Activated CD8-positive, alpha-beta memory T cell treated with anti-CD3 and anti-CD28 coated beads for 24 hours (primary cell): Measurements from ENCODE around the gene RAB39B.

Source experiments
- DNase-seq: peaks from one replicate; pipeline ENCODE4 v3.0.0-alpha.2; 2020

The RAB39B gene

GRCh38 chrX:155215443-155216178 lies 48.7 kb downstream of the RAB39B start:
- no peak for DNase-seq

DNA sequence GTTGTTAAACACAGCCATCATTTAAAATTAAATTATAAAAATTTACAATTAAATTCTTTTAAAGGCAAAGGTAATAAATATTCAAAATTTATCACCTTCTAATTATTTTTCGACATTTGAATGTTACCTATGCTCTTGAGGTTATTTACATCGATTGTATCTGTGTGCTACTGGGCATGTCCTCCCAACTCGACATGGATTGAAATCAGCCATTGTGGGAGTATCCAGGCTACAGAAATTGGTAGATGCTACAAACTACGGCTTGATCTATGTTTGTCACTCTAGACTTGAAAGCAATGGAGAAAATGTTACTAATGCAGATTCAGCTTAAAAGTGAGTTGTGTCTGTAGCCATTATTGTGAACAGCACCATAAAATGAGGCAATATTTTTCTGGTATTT lies 50.6 kb downstream of the RAB39B start:
- DNase-seq = no peak

- DNase-seq = no peak
Measured at GRCh38 chrX:155211208-155211607, 53.1 kb downstream of the RAB39B start.
